ENCODE measurements around the gene ARHGAP10.

GRCh38 chr4:147785129-147785528 is 53.2 kb downstream of the ARHGAP10 start:
- TF ChIP-seq CTCF (IDR thresholded peaks at IDR 0.05; ENCODE audit: low read length) (no peak), EZH2 (optimal IDR thresholded peaks at IDR 0.05; ENCODE audit: low read depth, low read length) (no peak), EZH2phosphoT487 (IDR thresholded peaks at IDR 0.05; ENCODE audit: low read length) (no peak)

Measured in MM.1S (cell line).